Activated CD8-positive, alpha-beta memory T cell treated with anti-CD3 and anti-CD28 coated beads for 36 hours (primary cell): ENCODE measurements around the gene DCPS. TPM values are rescaled to one million over a fixed set of nuclear protein-coding genes. Genes with fewer than 3 reads are reported as not detected.
"Not testable (repeated sequence)": the region's sequence is repeated elsewhere in the genome, so short reads cannot be mapped to it uniquely, and the experiment has no call there.

Experiments used
- CTCF ChIA-PET: fragments of 350-600 bp; sonication (Branson Sonifier 250); formaldehyde crosslinking; loops from one replicate; lab custom pipeline; 2021; ENCODE audit warnings: antibody characterized with exemption; lab: Charles Lee
- POLR2A ChIA-PET: fragments of 350-600 bp; sonication (Branson Sonifier 250); formaldehyde crosslinking; loops from one replicate; lab custom pipeline; 2021; ENCODE audit warnings: antibody characterized with exemption; lab: Charles Lee
- total RNA-seq, 2 experiments: library from RNA; stranded (reverse); gene quantifications; one replicate each; pipeline ENCODE4 v1.2.3, GENCODE V29; 2021

The DCPS gene
- total RNA-seq, 2 experiments from 2014 or later: 39.2 to 39.3 TPM

- ChIA-PET CTCF (no interaction called here), POLR2A (no interaction called here)
These were observed 33.8 kb downstream of the DCPS start for GRCh38 chr11:126337474-126338241.

GRCh38 chr11:126338346-126339055 is 34.6 kb downstream of the DCPS start:
- CTCF ChIA-PET: no interaction called here
- POLR2A ChIA-PET: no interaction called here

GRCh38 chr11:126339073-126339862 is 35.4 kb downstream of the DCPS start:
- POLR2A ChIA-PET: no interaction called here
- CTCF ChIA-PET: no interaction called here

GRCh38 chr11:126339863-126340434 is 36.1 kb downstream of the DCPS start:
- POLR2A ChIA-PET: interaction anchor here (0.7 kb wide), 1 partner anchor 15 kb away, joined by 5 read pairs; no protein-coding TSS in a partner anchor
- CTCF ChIA-PET: no interaction called here

- CTCF ChIA-PET: no interaction called here
- POLR2A ChIA-PET: no interaction called here
These were observed 37.2 kb downstream of the DCPS start for GRCh38 chr11:126340960-126341606.

GRCh38 chr11:126341760-126342161 is 37.9 kb downstream of the DCPS start:
- ChIA-PET CTCF (no interaction called here), POLR2A (no interaction called here)

- POLR2A ChIA-PET: interaction anchor here (0.7 kb wide), 1 partner anchor 33 kb away, joined by 3 read pairs; no protein-coding TSS in a partner anchor
- CTCF ChIA-PET: no interaction called here
These were observed 39.2 kb downstream of the DCPS start for GRCh38 chr11:126343051-126343450.

GRCh38 chr11:126344141-126345080 is 40.6 kb downstream of the DCPS start:
- ChIA-PET CTCF (no interaction called here), POLR2A (no interaction called here)

- POLR2A ChIA-PET: no interaction called here
- CTCF ChIA-PET: no interaction called here
These were observed 41.4 kb downstream of the DCPS start for GRCh38 chr11:126345283-126345682.

- POLR2A ChIA-PET: no interaction called here
- CTCF ChIA-PET: no interaction called here
These were observed 42.1 kb downstream of the DCPS start for GRCh38 chr11:126345759-126346585.

GRCh38 chr11:126346586-126346940 is 42.7 kb downstream of the DCPS start:
- ChIA-PET CTCF (no interaction called here), POLR2A (no interaction called here)

GRCh38 chr11:126346946-126347345 is 43.1 kb downstream of the DCPS start:
- POLR2A ChIA-PET, CTCF ChIA-PET: not testable (repeated sequence)

- ChIA-PET POLR2A (no interaction called here), CTCF (no interaction called here)
These were observed 44.1 kb downstream of the DCPS start for GRCh38 chr11:126347751-126348668.

- POLR2A ChIA-PET: interaction anchor here (0.6 kb wide), 1 partner anchor 47 kb away, joined by 3 read pairs; no protein-coding TSS in a partner anchor
- CTCF ChIA-PET: no interaction called here
These were observed 45.1 kb downstream of the DCPS start for GRCh38 chr11:126348806-126349582.

GRCh38 chr11:126350836-126351235 is 47.0 kb downstream of the DCPS start:
- ChIA-PET CTCF (no interaction called here), POLR2A (no interaction called here)

- CTCF ChIA-PET: no interaction called here
- POLR2A ChIA-PET: no interaction called here
These were observed 48.3 kb downstream of the DCPS start for GRCh38 chr11:126352163-126352562.
